Inferior parietal cortex (tissue), 1 donor: ENCODE results near the gene DDX39A.
"Not testable (repeated sequence)": the region's sequence is repeated elsewhere in the genome, so short reads cannot be mapped to it uniquely, and the experiment has no call there.

Experiments
- DNase-seq: peaks from one replicate; pipeline ENCODE4 v3.0.0-alpha.2; 2016; ENCODE audit errors: extremely low spot score

DDX39A gene

DNA sequence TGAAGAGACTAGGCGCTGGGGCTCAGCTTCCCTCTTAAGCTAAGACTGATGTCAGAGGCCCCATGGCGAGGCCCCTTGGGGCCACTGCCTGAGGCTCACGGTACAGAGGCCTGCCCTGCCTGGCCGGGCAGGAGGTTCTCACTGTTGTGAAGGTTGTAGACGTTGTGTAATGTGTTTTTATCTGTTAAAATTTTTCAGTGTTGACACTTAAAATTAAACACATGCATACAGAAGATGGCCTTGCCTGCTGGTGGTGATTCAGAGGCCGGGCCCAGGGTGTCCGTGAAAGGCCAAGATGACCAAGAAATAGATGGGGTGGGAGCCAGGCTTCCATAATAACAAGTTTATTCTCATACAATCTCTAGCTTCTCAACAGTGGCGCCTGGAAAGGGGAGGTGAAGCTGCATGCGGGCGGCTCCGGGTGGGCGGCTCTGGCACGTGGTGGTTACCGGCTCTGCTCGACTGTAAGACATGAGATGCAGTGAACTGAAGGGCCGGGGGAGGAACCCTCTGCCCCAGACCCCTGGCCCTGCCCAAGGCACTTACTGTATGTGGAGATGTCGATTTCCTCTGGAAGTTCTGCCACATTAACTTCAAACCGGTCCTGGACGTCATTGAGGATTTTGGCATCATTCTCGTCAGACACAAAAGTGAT is 10.5 kb downstream of the DDX39A start:
- DNase-seq, result no peak

GRCh38 chr19:14407605-14408484 is 11.3 kb downstream of the DDX39A start:
- no peak for DNase-seq

GRCh38 chr19:14406645-14407401 is 12.3 kb downstream of the DDX39A start:
- no peak for DNase-seq

GRCh38 chr19:14405758-14406644 is 13.1 kb downstream of the DDX39A start:
- peak; percentile 82 for DNase-seq

DNA sequence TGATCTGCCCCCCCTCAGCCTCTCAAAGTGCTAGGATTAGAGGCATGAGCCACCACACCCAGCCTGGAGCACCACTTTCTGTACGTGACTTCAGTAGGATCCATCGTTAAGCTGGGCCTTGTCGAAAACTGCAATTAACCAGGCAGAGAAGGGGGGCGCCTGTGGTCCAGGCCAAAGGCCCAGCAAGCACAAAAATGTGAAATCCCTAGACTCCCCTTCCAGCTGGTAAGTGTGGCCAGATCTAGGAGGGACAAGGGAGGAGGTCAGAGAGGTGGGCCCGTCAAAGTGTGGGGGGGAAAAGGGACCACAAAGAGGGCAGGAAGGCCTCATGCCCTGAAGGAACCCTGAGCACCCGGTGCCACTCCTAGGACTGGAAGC is 13.8 kb downstream of the DDX39A start:
- DNase-seq, result no peak

DNA sequence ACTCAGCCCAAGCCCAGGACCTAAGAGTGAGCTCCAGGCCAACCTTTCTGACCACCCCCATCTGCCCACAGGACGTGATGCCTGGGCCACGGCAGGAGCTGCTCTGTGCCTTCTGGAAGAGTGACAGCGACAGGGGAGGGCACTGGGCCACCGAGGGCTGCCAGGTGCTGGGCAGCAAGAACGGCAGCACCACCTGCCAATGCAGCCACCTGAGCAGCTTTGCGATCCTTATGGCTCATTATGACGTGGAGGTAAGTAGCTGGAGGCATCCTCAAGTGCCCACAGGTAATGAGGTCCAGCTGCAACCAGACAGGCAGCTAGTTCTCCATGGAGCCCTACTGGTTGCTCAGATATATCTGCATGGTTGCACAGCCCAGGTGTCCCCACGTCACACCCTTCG is 14.8 kb downstream of the DDX39A start:
- DNase-seq, result no peak

DNA sequence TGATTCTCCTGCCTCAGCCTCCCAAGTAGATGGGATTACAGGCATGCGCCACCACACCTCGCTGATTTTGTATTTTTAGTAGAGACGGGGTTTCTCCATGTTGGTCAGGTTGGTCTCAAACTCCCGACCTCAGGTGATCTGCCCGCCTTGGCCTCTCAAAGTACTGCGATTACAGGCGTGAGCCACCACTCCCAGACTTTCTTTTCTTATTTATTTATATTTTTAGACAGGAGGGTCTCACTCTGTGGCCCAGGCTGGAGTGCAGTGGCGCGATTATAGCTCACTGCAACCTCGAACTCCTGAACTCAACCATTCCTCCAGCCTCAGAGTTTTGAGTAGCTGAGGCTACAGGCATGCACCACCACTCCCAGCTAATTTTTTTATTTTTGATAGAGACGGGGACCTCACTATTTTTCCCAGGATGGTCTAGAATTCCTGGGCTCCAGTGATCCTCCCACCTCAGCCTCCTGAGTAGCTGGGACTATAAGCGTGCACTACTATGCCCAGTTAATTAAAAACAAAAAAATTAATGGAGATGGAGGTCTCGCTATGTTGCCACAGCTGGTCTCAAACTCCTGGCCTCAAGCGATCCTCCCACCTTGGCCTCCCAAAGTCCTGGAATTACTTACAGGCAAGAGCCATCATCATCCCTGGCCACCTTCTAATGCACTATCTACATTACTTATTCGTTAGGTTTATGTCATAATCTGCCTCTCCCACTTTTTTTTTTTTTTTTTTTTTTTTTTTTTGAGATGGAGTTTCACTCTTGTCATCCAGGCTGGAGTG is 15.8 kb downstream of the DDX39A start:
- DNase-seq, result not testable (repeated sequence)

DNA sequence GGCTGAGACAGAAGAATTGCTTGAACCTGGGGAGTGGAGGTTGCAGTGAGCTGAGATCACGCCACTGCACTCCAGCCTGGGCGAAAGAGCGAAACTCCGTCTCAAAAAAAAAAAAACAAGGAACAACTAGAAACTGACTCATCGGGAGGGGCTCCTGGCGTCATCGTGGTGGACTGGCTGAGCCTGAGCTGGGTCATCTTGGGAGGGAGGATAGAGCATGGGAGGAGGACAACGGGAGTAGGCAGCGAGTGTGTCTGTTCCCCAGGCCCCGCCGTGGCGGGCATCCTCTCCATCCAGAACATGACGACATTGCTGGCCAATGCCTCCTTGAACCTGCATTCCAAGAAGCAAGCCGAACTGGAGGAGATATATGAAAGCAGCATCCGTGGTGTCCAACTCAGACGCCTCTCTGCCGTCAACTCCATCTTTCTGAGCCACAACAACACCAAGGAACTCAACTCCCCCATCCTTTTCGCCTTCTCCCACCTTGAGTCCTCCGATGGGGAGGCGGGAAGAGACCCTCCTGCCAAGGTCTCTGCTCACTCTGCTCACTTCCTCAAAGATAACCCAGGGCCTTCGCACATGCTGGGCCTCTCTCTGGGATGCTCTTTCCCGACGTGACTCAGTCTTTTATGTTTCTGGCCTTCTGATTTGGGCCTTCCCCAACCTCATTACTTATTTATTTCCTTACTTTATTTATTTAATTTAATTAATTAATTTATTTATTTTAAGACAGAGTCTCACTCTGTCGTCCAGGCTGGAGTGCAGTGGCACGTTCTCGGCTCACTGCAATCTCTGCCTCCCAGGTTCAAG is 16.6 kb downstream of the DDX39A start:
- no peak for DNase-seq

DNA sequence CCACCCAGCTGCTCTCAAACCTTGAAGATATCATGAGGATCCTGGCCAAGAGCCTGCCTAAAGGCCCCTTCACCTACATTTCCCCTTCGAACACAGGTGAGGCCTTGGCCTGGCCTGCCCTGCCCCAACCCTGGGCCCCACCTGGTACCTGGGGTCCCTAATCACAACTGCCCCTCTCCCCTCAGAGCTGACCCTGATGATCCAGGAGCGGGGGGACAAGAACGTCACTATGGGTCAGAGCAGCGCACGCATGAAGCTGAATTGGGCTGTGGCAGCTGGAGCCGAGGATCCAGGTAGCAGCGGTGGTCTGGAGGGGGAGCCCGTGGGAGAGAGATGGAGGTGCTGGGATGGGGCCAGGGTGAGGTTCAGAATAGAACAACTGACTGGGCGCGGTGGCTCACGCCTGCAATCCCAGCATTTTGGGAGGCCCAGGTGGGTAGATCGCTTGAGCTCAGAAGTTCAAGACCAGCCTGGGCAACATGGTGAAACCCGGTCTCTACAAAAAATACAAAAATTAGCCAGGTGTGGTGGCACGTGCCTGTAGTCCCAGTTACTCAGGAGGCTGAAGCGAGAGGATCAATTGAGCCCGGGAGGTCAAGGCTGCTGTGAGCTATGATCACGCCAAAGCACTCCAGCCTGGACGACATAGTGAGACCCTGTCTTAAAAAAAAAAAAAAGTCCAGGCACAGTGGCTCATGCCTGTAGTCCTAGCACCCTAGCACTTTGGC is 17.5 kb downstream of the DDX39A start:
- DNase-seq, result no peak

DNA sequence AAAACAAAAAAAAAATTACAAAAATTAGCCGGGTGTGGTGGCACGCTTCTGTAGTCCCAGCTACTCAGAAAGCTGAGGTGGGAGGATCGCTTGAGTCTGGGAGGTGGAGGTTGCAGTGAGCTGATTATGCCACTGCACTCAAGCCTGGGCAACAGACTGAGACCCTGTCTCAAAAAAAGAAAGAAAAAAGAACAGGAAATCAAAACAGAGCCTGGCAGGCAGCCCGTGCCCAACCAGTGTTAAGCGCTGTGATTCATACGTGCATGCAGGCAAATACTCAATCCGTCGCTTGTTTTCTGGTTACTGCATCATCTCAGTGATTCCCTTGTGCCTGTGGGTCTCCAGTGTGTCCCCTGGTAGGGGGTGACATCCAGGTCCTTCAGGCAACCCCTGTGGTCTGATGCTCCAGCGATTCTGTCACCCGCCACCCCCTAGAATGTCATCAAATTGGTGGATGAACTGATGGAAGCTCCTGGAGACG is 18.1 kb downstream of the DDX39A start:
- no peak for DNase-seq

GRCh38 chr19:14397168-14397567 is 22.0 kb downstream of the DDX39A start:
- not testable (repeated sequence) for DNase-seq

GRCh38 chr19:14396730-14397129 is 22.4 kb downstream of the DDX39A start:
- not testable (repeated sequence) for DNase-seq

DNA sequence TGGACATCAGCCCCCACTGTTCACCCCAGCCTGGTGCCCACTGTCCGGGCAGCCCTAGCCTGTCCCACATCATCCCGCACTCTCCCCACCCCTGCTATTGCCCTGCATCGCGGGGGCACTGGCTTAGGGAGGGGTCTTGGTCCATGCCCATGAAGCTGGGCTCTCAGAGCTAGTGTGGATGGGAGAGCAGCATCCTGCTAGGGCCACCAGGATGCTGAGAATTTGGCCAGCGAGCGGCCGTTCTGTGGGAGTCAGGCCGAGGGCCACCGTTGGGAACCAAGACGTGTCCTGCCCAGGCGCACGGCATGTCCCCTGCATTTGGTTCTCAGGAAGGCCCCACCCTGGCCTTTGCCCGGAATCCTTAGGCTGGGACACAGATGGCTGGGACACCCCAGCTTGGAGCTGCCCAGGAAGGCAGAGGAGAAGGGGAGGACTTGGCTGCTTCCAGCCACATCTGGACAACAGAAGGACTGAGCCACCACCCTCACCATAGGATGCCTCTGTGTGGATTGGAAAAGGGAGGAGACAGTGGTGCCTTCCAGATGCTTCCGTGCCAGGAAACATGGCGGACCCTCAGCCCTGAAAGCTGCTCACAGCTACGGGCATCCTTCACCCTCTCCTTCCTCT is 23.3 kb downstream of the DDX39A start:
- DNase-seq, result no peak

GRCh38 chr19:14395262-14395661 is 23.9 kb downstream of the DDX39A start:
- DNase-seq, result no peak

DNA sequence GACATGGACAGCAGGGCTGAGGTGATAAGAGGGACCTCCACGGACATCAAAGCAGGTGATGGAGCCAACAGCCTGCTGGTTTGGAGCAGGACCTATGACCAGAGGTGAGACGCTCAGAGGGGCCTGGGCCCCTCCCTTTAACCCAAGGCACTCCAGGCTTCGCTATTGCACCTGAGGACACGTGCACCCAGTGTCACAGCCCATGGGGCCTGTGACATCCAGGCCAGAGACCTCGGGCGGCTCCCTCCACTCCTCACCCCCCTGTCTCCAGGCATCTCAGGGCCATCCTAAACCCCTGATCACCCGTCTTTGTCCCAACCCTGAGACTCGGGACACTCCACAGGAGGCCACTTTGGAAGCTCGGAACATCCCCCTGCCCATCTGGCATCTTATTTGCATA is 25.0 kb downstream of the DDX39A start:
- no peak for DNase-seq

- DNase-seq, result no peak
Observed at GRCh38 chr19:14393329-14393728, 25.8 kb downstream of the DDX39A start.

- DNase-seq, result no peak
Observed at GRCh38 chr19:14391156-14391821, 27.9 kb downstream of the DDX39A start.

DNA sequence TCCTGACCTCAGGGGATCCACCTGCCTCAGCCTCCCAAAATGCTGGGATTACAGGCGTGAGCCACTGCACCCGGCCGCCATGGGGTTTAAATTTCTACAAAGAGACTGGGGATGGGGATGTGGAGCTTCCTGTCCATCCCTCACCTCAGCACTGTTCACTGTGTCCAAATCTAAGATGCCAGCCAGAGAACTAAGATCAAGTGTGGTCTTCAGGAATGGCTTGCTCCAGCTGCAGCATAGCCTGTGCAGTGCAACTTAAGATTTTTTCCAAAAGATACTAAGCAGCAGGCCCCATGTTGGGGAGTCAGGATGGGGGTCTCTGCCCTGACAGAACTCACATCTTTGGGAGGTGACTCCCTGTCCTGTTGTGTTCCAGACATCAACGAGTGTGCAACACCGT is 28.6 kb downstream of the DDX39A start:
- DNase-seq, result no peak
